ENCODE data around the gene HLA-B.

DNA sequence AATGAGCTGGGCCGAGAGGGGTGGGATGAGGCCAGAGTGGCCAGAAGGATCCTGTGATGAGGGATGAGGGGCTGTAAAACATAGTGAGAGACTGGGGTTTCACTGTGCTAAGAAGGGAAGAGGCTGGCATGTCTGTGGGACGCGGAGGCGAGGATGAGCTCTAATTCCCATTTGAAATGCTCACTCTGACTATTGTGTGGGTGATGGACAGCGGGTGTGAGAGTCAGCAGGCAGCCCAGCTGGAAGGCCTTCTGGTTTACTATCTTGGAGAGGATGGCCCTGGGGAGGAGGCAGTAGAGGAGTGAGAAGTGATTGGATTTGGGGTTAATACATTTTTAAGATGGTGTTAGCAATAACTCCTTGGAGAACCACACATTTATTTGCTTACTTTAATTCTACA is 37.0 kb upstream of the HLA-B start:
- TF ChIP-seq, protein P1, sequence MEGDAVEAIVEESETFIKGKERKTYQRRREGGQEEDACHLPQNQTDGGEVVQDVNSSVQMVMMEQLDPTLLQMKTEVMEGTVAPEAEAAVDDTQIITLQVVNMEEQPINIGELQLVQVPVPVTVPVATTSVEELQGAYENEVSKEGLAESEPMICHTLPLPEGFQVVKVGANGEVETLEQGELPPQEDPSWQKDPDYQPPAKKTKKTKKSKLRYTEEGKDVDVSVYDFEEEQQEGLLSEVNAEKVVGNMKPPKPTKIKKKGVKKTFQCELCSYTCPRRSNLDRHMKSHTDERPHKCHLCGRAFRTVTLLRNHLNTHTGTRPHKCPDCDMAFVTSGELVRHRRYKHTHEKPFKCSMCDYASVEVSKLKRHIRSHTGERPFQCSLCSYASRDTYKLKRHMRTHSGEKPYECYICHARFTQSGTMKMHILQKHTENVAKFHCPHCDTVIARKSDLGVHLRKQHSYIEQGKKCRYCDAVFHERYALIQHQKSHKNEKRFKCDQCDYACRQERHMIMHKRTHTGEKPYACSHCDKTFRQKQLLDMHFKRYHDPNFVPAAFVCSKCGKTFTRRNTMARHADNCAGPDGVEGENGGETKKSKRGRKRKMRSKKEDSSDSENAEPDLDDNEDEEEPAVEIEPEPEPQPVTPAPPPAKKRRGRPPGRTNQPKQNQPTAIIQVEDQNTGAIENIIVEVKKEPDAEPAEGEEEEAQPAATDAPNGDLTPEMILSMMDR (IDR thresholded peaks at IDR 0.05; ENCODE audit: low read length), result no peak
- no peak for TF ChIP-seq EZH2 (IDR thresholded peaks at IDR 0.05; ENCODE audit: borderline replicate concordance, low read length)

Measured in OCI-LY1 (cell line).